Erythroblast (primary cell): ENCODE measurements around the gene LRP2.

Experiments
- GATA1 ChIP-seq: IDR thresholded peaks from 2 replicates; pipeline ENCODE4 v1.6.1; 2011; ENCODE audit warnings: low read depth, mild to moderate bottlenecking, control low read depth, low read length, moderate library complexity
- POLR2A ChIP-seq: IDR thresholded peaks from 2 replicates; pipeline ENCODE4 v1.6.1; 2011; ENCODE audit warnings: mild to moderate bottlenecking, low read length

DNA sequence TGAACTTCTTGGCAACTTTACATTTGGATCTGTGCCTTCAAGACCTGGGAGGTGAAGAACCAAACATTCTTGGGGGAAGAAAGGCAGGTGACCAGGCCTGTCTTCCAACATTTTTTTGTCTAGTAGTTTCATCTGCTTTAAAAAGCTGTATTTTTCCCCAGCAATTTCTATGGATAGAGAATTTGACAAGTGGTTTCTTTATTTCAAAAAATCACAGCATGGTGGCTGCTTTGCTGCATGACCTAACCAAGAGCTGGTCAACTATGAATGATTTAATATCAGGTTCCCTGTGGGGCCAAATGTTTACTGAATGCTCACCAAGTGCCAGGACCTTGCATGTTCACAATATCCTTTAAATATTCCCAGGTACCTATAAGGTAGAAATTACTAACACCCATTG is 19.1 kb downstream of the LRP2 start:
- TF ChIP-seq POLR2A = no peak
- no peak for TF ChIP-seq GATA1
